Right renal pelvis (tissue), 4 donors: ENCODE measurements around the gene AHRR. TPM values are rescaled to one million over a fixed set of nuclear protein-coding genes. Genes with fewer than 3 reads are reported as not detected.

Source experiments
- DNase-seq, 4 donors: peaks; one replicate each; pipeline ENCODE4 v3.0.0-alpha.2; 2013; ENCODE audit warnings: low read depth in 4 of 4, low spot score in 3 of 4, missing footprints in 1 of 4
- polyA plus RNA-seq, 4 donors: library from polyadenylated mRNA; unstranded; fragments of 120-200 nt; gene quantifications; one replicate each; pipeline ENCODE4 v1.2.1, GENCODE V29; 2013; ENCODE audit not compliant: insufficient read length in 4 of 4

The AHRR gene
- polyA plus RNA-seq, 4 donors = 1.8 to 2.9 (median 2.4) TPM

GRCh38 chr5:344668-345067 lies 23.2 kb downstream of the AHRR start:
- DNase-seq = no peak

GRCh38 chr5:345404-346195 lies 24.1 kb downstream of the AHRR start:
- no peak for DNase-seq

- no peak for DNase-seq
Measured at GRCh38 chr5:346229-346935, 24.9 kb downstream of the AHRR start.

GRCh38 chr5:347712-348284 lies 26.3 kb downstream of the AHRR start:
- no peak for DNase-seq

- DNase-seq = no peak
Measured at GRCh38 chr5:348726-349125, 27.2 kb downstream of the AHRR start.

- DNase-seq = no peak
Measured at GRCh38 chr5:350355-350754, 28.8 kb downstream of the AHRR start.

GRCh38 chr5:351084-351920 lies 29.8 kb downstream of the AHRR start:
- DNase-seq = no peak

- DNase-seq = no peak
Measured at GRCh38 chr5:351921-352245, 30.4 kb downstream of the AHRR start.

GRCh38 chr5:352639-353611 lies 31.4 kb downstream of the AHRR start:
- no peak for DNase-seq

GRCh38 chr5:353612-354580 lies 32.4 kb downstream of the AHRR start:
- no peak for DNase-seq

- DNase-seq = no peak
Measured at GRCh38 chr5:354581-355378, 33.3 kb downstream of the AHRR start.

GRCh38 chr5:355379-355935 lies 33.9 kb downstream of the AHRR start:
- no peak for DNase-seq

GRCh38 chr5:355958-356357 lies 34.4 kb downstream of the AHRR start:
- no peak for DNase-seq

- DNase-seq = no peak
Measured at GRCh38 chr5:359301-359897, 37.9 kb downstream of the AHRR start.

- DNase-seq = no peak
Measured at GRCh38 chr5:360257-361027, 38.9 kb downstream of the AHRR start.

- DNase-seq = no peak
Measured at GRCh38 chr5:362189-362588, 40.7 kb downstream of the AHRR start.
